ENCODE measurements around the gene NECAB2.

NECAB2 gene

DNA sequence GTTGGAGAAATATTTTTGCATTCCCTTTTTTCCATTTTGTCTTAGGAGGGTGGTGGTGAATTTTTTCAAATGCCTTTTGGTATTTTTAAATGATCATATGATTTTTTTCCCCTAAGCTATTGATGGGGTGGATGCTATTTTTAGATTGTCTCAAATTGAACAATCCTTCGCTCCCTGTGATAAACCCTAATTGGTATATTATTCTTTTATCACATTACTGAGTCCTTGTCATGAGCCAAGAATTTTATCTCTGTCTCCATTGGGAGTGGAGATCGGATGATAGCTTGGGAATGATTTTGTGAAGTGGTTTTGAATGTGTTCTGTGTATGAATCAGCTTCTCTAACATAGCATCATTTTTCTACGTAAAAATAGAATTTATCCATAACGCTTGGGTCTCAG, 15.4 kb downstream of the NECAB2 start:
- DNase-seq (ENCODE audit: low read depth), result no peak
- H3K4me3 ChIP-seq (ENCODE audit: low read depth, low read length), result no peak overlapping the region
- TF ChIP-seq, protein P1, sequence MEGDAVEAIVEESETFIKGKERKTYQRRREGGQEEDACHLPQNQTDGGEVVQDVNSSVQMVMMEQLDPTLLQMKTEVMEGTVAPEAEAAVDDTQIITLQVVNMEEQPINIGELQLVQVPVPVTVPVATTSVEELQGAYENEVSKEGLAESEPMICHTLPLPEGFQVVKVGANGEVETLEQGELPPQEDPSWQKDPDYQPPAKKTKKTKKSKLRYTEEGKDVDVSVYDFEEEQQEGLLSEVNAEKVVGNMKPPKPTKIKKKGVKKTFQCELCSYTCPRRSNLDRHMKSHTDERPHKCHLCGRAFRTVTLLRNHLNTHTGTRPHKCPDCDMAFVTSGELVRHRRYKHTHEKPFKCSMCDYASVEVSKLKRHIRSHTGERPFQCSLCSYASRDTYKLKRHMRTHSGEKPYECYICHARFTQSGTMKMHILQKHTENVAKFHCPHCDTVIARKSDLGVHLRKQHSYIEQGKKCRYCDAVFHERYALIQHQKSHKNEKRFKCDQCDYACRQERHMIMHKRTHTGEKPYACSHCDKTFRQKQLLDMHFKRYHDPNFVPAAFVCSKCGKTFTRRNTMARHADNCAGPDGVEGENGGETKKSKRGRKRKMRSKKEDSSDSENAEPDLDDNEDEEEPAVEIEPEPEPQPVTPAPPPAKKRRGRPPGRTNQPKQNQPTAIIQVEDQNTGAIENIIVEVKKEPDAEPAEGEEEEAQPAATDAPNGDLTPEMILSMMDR (conservative IDR thresholded peaks at IDR 0.05; ENCODE audit: low read depth, low read length), result no peak

DNA sequence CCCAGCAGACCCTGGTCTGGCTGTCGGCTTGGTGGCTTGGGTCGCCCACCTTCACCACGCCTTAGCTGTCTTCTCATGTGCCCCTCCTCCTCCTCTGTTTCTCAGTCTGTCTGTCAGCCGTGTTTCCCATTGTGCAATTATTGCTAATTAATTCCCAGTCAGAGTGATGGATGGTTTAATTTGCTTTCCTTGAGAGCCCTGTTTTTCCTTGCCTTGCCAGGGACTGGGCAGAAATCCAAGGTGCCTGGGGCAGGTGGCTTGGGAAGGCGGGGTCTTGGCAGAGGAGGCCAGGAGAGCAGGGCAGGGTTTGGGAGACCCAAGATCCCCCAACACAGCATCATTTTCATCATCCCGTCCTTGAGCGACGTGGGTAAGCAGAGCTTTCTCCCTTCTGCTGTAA, 21.3 kb downstream of the NECAB2 start:
- no peak for DNase-seq (ENCODE audit: low read depth)
- TF ChIP-seq, protein P1 (conservative IDR thresholded peaks at IDR 0.05; ENCODE audit: low read depth, low read length), result no peak
- no peak overlapping the region for H3K4me3 ChIP-seq (ENCODE audit: low read depth, low read length)

DNA sequence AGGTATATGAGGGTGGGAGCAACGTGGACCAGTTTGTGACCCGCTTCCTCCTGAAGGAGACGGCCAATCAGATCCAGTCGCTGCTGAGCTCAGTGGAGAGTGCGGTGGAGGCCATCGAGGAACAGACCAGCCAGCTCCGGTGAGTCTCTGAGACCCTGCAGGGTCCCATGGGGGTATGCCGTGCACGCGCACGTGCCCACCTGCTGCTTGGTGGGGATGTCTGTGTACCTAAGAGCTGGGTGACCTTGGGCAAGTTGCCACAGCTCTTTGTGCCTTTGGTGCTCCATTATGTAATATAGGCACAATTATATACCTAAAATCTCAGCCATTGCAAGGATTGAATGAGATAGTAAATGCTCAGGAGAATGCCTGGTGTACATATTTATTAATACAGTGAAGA, 22.4 kb downstream of the NECAB2 start:
- TF ChIP-seq, protein P1 (conservative IDR thresholded peaks at IDR 0.05; ENCODE audit: low read depth, low read length), result no peak
- DNase-seq (ENCODE audit: low read depth), result no peak
- H3K4me3 ChIP-seq (ENCODE audit: low read depth, low read length), result no peak overlapping the region

DNA sequence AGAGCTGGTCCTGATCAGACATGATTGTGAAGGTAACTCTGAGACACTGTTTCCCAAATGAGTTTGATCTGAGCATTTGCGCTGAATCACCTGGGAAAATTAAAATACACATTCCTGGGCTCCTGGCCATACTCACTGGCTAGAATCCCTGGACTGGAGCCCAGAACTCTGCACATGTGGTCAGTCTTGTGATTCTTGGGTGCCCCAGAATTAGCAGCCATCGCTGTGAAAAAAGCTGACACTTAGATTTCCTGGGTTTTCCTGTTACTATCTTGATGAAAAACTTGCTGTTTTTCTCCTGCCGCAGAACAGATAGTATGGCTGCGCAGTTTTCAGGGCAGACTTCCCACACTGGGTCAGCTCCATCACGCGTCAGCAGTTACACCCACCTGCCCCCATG, 24.6 kb downstream of the NECAB2 start:
- peak; percentile 95 for DNase-seq (ENCODE audit: low read depth)
- H3K4me3 ChIP-seq (ENCODE audit: low read depth, low read length), result no peak overlapping the region
- TF ChIP-seq, protein P1 (conservative IDR thresholded peaks at IDR 0.05; ENCODE audit: low read depth, low read length), result no peak

DNA sequence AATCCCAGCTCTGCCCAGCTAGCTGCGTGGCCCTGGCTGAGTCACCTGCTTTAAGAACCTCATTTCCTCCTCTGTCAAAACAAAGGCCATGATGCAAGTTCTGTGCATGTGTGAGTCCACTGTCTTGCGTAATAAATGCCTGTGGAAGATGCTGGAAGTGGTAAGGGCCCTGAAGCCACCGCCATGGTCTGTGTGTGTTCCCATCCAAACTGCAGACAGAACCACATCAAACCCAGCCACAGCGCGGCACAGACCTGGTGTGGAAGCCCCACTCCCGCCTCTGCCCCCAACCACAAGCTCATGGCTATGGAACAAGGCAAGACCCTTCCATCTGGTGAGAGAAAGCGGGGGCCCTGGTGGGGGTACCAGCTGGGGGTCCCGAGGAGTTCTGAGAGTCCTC, 26.0 kb downstream of the NECAB2 start:
- no peak overlapping the region for H3K4me3 ChIP-seq (ENCODE audit: low read depth, low read length)
- TF ChIP-seq, protein P1 (conservative IDR thresholded peaks at IDR 0.05; ENCODE audit: low read depth, low read length), result no peak
- peak; percentile 96 for DNase-seq (ENCODE audit: low read depth)

DNA sequence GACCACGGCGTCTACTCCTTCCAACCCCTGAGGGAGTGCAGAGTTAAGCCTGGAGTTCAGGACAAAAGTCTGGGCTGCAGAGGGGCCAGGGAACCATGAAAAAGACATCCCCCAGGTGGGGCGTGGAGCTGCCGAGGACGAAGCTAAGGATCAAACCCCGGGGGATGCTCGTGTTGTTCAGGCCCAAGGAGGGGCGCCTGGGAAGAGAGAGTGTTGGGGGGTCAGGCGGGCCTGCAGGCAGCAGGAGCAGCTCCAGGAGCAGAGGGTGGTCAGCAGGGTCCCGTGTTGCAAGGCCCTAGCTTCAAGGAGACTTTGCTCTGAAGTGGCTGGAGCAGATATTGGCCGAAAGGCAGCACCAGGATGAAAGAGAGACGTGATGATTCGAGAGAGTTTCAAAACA, 26.7 kb downstream of the NECAB2 start:
- H3K4me3 ChIP-seq (ENCODE audit: low read depth, low read length), result no peak overlapping the region
- peak; percentile 38 for DNase-seq (ENCODE audit: low read depth)
- TF ChIP-seq, protein P1 (conservative IDR thresholded peaks at IDR 0.05; ENCODE audit: low read depth, low read length), result no peak

DNA sequence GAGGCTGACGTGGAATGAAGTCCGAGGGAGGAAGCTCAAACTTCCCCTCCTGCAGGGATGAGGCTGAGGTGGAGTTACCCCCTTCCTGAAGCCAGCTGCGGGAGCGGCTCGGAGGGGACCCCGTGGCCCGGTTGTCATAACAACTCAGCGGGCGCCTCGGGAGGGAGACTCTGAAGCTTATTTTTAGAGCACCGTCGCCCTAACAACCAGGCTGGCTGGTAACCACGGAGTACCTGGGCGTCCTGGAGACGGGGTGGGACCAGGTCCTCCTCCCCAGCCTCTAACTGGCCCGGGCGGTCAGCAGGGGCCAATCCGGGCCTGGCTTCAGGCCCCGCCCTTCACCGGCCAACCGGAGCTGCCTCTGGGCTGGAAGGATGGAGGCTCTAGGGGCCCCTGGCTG, 27.7 kb downstream of the NECAB2 start:
- DNase-seq (ENCODE audit: low read depth), result peak; percentile 92
- TF ChIP-seq, protein P1 (conservative IDR thresholded peaks at IDR 0.05; ENCODE audit: low read depth, low read length), result no peak
- no peak overlapping the region for H3K4me3 ChIP-seq (ENCODE audit: low read depth, low read length)
